NCI-H1930 (cell line): Measurements from ENCODE around the gene UTP25.
"Not testable (repeated sequence)": the region's sequence is repeated elsewhere in the genome, so short reads cannot be mapped to it uniquely, and the experiment has no call there.

Experiments
- DNase-seq, 2 experiments: peaks; one replicate each; lab custom pipeline; 2025; lab: John Stamatoyannopoulos, UW

UTP25 gene

GRCh38 chr1:209871430-209871829 lies 43.7 kb downstream of the UTP25 start:
- no peak for DNase-seq

GRCh38 chr1:209873067-209873799 lies 45.5 kb downstream of the UTP25 start:
- peak in 1 of 2 experiments; percentile 34 for DNase-seq

DNA sequence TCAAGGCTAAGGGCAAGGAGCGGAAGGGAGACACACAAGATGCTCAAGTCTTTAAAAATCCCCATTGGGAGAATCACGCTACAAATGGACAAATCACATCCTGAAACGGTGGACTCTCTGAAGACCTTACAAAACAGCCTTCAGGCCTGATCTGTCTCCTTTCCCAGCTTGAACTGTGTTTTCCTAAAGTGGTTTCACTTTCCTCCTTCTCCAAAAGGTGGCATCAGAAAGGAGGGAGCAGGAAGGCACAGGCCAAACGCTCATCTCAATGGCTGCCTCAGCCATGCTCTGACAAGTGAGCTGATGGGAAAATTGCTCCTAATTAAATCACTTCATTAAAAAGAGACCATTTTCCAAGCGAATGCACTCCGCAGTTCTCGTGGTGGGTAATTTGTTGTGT lies 47.7 kb downstream of the UTP25 start:
- peak; percentile 58 to 59 for DNase-seq

- no peak for DNase-seq
These were observed 48.5 kb downstream of the UTP25 start for GRCh38 chr1:209876078-209876800.

DNA sequence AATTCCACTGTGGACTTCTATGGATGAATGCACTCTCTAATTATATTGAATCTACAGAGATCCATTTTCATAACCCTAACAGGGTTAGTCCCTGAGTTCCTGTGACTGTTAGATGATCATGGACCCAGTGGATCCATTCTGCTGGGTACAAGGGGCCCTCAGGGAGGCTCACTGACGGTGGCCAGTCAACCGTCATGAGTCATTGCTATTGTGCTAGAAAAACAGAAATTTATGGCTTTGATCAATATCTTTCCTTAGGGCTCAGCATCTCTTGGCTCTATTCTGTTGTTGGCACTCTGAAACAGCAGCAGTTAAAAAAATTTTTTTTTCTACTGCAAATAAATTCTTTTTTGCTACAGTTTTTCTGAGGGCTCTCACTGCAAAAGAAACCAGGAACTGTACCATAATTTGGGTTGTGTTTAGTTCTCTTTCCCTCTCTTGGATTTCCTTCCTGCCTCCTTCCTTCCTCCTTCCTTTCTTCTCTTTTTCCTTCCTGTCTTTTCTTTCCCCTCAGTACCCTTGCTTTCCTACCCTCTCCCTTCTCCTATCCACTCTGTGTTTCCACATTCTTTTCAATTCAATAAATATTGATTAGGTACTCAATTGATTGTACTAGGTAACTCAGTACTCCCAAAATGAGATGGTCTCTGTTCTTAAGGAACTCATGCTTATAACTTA lies 49.5 kb downstream of the UTP25 start:
- DNase-seq, result no peak

- no peak for DNase-seq
These were observed 51.2 kb downstream of the UTP25 start for GRCh38 chr1:209878964-209879363.

DNA sequence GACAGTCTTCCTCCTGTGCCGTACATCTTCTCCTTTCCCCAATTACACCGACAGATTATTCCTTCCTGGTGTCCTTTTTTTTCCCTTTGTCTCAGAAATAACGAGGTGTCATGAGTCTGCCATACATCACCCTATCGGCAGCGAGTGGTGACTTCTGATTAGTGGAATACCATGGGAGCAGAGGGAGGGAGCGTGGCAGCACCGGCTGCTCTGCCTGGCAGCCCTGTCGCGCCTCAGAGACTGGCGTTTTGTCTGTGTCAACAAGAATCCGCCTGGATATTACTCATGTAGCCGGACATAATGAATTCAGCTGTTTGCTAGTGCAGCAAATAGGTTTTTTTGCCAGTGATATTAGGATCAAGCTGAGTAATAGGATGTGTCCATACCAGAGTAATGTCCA lies 51.8 kb downstream of the UTP25 start:
- DNase-seq, result peak; percentile 36 to 38

GRCh38 chr1:209880031-209880430 lies 52.3 kb downstream of the UTP25 start:
- no peak for DNase-seq

DNA sequence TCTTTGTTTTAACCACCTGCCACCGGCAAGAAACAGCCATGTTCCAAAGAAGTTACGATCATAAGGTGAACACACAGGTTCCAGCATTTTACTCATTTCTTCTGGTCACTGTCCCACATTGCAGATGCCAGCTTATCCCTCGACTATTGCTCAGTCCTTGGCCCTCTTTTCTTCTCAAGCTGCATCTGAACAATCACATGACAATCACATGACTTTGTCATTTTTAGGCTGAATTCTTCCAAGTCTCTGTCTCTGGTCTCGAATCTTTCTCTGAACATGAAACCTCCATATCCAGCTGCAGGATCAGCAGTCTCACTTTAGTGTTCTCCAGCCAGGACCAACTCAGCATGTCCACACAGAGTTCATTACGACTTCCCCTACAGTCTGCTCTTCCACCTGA lies 53.8 kb downstream of the UTP25 start:
- no peak for DNase-seq

- no peak for DNase-seq
These were observed 54.5 kb downstream of the UTP25 start for GRCh38 chr1:209882286-209882685.

DNA sequence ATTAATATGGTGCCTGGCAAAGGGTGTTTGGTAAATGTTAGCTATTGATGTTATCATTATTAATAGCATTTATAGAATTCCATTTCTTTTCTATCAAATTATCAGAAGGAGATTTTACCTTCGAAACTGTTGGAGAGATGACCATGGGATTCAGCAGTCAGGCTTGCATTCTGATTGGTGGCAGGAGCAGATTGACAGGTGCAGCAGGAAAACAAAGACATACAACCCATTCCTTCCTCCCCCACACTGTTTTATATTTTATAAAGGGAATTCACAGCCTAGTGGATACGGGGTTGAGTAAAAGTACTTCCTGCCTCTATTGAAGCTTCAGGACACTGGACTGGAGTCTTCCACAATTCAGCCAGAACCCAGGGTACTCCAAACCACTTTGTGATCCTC lies 55.2 kb downstream of the UTP25 start:
- no peak for DNase-seq

GRCh38 chr1:209883341-209883971 lies 55.7 kb downstream of the UTP25 start:
- no peak for DNase-seq

GRCh38 chr1:209884249-209884648 lies 56.5 kb downstream of the UTP25 start:
- no peak for DNase-seq

DNA sequence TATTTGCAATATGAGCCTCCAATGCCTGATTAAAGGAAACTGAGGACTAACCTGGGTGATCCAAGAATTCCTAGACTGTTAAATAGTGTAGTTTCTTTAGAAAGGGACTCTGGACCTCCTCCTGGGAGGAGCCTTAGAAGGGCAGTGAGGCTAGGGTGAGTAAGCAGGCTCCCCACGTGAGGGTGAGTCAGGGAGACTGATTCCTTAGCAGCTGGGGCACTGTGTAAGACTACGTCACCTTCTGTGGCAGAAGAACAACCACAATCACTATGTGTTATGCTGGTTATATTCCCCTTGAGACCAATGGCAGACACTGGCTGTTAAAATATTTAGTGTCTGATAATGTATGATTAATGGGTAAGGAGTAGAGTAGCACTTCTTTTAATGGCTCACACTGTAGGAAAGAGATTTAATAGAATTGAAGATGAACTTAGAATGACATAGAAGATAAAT lies 56.9 kb downstream of the UTP25 start:
- no peak for DNase-seq

DNA sequence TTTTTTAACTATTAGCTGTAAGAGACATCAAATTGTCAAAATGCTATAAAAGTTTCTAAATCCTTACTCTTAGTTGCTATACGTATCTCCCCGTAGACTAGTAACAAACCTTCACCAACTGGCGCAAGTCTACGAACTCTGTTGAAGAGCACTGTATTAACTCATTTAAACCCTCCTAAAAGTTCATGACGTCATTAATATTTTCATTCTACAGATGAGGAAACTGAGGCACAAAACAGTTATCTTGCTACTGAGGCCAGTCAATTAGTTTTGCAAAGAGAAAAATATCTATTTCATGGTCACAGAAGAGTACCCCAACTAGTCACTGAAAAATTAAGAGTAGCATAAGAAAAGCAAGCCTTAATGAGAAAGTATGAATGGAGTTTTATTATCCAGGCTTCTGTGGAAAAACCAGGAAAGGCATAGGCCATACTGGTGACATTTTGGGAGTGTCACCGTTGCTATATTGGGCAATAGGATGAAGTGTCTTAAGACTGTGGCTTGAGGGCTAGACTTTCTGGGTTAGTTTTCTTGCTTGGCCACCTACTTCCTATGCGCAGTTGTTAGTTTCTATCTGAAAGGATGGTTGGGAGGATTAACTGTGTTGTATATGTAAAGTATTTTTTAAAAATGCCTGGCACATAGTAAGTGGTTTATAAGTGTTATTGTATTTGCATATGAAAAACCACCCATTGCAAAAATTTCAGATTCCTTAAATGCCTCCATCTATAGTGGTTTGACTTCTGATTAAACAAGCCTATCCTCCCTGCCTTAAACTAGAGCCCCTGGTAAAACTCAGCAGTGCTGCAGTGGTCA lies 57.8 kb downstream of the UTP25 start:
- no peak for DNase-seq

GRCh38 chr1:209886219-209886536 lies 58.4 kb downstream of the UTP25 start:
- no peak for DNase-seq

- DNase-seq, result not testable (repeated sequence)
These were observed 60.7 kb downstream of the UTP25 start for GRCh38 chr1:209888291-209889076.

DNA sequence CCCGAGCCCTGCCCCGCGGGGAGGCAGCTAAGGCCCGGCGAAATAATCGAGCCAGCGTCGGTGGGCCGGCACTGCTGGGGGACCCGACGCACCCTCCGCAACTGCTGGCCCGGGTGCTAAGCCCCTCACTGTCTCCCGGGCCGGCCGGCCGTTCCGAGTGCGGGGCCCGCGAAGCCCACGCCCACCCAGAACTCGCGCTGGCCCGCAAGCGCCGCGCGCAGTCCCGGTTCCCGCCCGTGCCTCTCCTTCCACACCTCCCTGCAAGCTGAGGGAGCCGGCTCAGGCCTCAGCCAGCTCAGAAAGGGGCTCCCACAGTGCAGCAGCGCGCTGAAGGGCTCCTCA lies 61.3 kb downstream of the UTP25 start:
- DNase-seq, result no peak

DNA sequence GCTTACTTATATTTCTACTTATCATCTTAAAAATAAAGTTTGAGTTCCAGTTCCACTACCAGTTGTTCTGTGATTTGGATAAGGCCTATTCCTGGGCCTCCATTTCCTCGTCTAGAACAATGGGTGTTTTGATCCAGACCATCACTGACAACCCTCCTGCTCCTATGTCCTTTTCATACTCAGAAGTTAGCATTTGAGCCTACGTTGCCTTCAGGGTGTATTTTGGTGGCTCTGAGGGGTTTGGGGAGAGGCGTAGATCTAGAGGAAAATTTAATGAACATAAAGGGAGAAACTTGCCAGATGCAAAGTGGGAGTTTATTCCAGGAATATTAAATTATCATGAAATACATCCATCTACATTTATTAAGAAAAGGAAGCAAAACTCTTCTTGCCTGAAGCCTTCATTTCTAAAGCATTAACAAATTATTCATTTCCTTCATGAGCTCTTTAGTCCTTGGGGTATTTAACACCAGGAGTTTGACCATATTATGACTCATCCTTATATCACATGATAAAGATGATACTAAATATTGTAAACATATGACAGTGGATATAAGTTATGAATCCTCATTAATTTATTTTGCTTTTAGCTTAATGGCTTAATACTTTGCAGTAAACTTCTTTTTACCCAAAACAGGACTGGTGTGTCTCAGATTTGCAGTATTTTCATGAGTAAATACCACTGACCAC lies 63.0 kb downstream of the UTP25 start:
- no peak for DNase-seq

- DNase-seq, result no peak
These were observed 66.0 kb downstream of the UTP25 start for GRCh38 chr1:209893751-209894150.
